ENCODE results near the gene MPI.

MPI gene

DNA sequence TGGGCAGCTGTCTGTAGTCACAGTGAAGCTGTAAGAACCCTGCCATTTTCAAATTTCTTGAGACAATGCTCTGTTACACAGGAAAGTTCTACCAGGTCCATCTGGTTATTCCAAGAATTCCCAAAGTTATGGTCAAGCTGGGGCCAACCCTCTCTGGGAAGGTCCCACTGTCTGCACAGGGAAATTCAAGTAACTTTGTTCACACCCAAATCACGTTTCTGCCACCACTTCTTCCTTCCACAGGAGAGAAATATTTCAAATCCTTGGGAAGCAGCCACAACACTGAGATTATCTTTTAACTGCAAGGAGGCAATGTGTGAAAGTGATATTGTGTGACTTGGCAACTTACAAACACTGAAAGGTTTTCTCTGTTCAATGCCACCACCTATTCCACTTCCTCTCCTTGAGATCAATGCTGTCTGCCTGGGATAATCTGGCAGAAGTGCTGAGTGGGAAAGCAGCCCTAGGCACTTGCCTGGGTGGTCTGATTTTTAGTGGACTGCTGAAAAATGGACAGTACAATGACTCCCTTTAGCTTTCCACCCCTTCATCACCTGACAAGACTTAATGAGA lies 22.3 kb upstream of the MPI start:
- Histone ChIP-seq H2BK120ac (ENCODE audit: low read depth, low read length) (no peak overlapping the region), H2BK5ac (ENCODE audit: low read length) (no peak overlapping the region), H3K79me1 (ENCODE audit: low read depth, low read length) (peaks cover 10% of the 10 kb centered on the region), H3K4me2 (ENCODE audit: insufficient read depth, low read length, poor library complexity, severe bottlenecking) (no peak overlapping the region), H3K4ac (ENCODE audit: low read length) (no peak overlapping the region), H3K27me3 (ENCODE audit: control insufficient read depth in 3 of 3, insufficient read depth in 3 of 3, low read depth in 1 of 3, low read length in 3 of 3) (no peaks in the 10 kb centered on the region), H2BK15ac (ENCODE audit: low read length) (no peak overlapping the region), H3K4me3 (ENCODE audit: low read length in 2 of 2) (no peak overlapping the region), H2AK5ac (ENCODE audit: low read depth, low read length) (no peak overlapping the region), H3K14ac (ENCODE audit: low read length) (no peak overlapping the region), H3K9me3 (replicated peaks in 1 of 2; ENCODE audit: control insufficient read depth in 2 of 2, insufficient read depth in 1 of 2, low read depth in 1 of 2, low read length in 2 of 2) (peaks cover 0 to 13% of the 10 kb centered on the region in 2 donors), H3K23ac (ENCODE audit: low read depth, low read length, poor library complexity) (no peak overlapping the region), H3K9ac (ENCODE audit: low read depth, low read length, poor library complexity) (no peak overlapping the region), H4K8ac (ENCODE audit: low read depth, low read length) (no peak overlapping the region), H3K18ac (ENCODE audit: low read length) (no peak overlapping the region), H2BK12ac (ENCODE audit: low read length) (no peak overlapping the region), H2AFZ (ENCODE audit: low read length) (no peak overlapping the region), H4K91ac (ENCODE audit: low read depth, low read length, poor library complexity) (no peak overlapping the region), H3K36me3 (replicated peaks in 1 of 2; ENCODE audit: control insufficient read depth in 2 of 2, insufficient read depth in 2 of 2, low read length in 2 of 2) (peaks cover 9 to 39% of the 10 kb centered on the region in 2 donors), H3K4me1 (ENCODE audit: control insufficient read depth in 2 of 2, insufficient read depth in 1 of 2, low read depth in 1 of 2, low read length in 2 of 2) (peaks cover 0 to 2% of the 10 kb centered on the region in 2 donors), H3K27ac (replicated peaks; ENCODE audit: low read length) (no peak overlapping the region)
- no peak for DNase-seq (ENCODE audit: low spot score)
- WGBS, 2 donors (ENCODE audit: extremely low coverage in 2 of 2, insufficient read length in 2 of 2, insufficient replicate concordance in 1 of 2) = no CpG with 5 or more reads among the region's 1 CpG

DNA sequence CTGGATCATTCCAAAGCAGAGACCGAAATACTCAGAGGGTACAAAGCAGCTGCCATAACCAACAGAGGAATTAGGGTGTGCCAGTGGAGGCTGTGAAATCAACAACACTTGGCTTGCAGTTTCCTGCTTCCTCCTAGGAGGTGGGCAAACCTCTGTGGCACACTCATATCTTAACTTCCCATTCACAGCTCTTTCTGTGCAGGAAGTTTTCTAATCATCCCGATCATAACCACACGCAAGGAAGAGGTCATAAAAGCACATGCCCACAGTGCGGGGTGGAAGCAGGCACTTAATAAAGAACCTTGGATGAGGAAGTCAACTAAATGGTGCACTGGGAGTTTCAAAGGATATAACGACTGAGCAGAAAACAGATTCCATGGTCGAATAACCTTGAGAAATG lies 21.8 kb upstream of the MPI start:
- H2BK5ac ChIP-seq (ENCODE audit: low read length) = no peak overlapping the region
- no peak overlapping the region for H4K8ac ChIP-seq (ENCODE audit: low read depth, low read length)
- no peak overlapping the region for H2BK120ac ChIP-seq (ENCODE audit: low read depth, low read length)
- H2BK12ac ChIP-seq (ENCODE audit: low read length) = no peak overlapping the region
- no peak overlapping the region for H3K18ac ChIP-seq (ENCODE audit: low read length)
- no peak overlapping the region for H2BK15ac ChIP-seq (ENCODE audit: low read length)
- H3K4me2 ChIP-seq (ENCODE audit: insufficient read depth, low read length, poor library complexity, severe bottlenecking) = no peak overlapping the region
- no peak overlapping the region for H2AK5ac ChIP-seq (ENCODE audit: low read depth, low read length)
- no peak overlapping the region for H3K4me3 ChIP-seq (ENCODE audit: low read length in 2 of 2)
- no peak overlapping the region for H3K9ac ChIP-seq (ENCODE audit: low read depth, low read length, poor library complexity)
- H3K9me3 ChIP-seq (replicated peaks in 1 of 2; ENCODE audit: control insufficient read depth in 2 of 2, insufficient read depth in 1 of 2, low read depth in 1 of 2, low read length in 2 of 2) = peaks cover 0 to 13% of the 10 kb centered on the region in 2 donors
- no peak for DNase-seq (ENCODE audit: low spot score)
- H3K4ac ChIP-seq (ENCODE audit: low read length) = no peak overlapping the region
- no CpG with 5 or more reads among the region's 6 CpGs for WGBS, 2 donors (ENCODE audit: extremely low coverage in 2 of 2, insufficient read length in 2 of 2, insufficient replicate concordance in 1 of 2)
- H3K79me1 ChIP-seq (ENCODE audit: low read depth, low read length) = peaks cover 10% of the 10 kb centered on the region
- H3K4me1 ChIP-seq (ENCODE audit: control insufficient read depth in 2 of 2, insufficient read depth in 1 of 2, low read depth in 1 of 2, low read length in 2 of 2) = peaks cover 0 to 2% of the 10 kb centered on the region in 2 donors
- no peak overlapping the region for H4K91ac ChIP-seq (ENCODE audit: low read depth, low read length, poor library complexity)
- H3K27ac ChIP-seq (replicated peaks; ENCODE audit: low read length) = no peak overlapping the region
- H3K14ac ChIP-seq (ENCODE audit: low read length) = no peak overlapping the region
- H2AFZ ChIP-seq (ENCODE audit: low read length) = no peak overlapping the region
- no peaks in the 10 kb centered on the region for H3K27me3 ChIP-seq (ENCODE audit: control insufficient read depth in 3 of 3, insufficient read depth in 3 of 3, low read depth in 1 of 3, low read length in 3 of 3)
- no peak overlapping the region for H3K23ac ChIP-seq (ENCODE audit: low read depth, low read length, poor library complexity)
- peaks cover 9 to 39% of the 10 kb centered on the region in 2 donors for H3K36me3 ChIP-seq (replicated peaks in 1 of 2; ENCODE audit: control insufficient read depth in 2 of 2, insufficient read depth in 2 of 2, low read length in 2 of 2)

DNA sequence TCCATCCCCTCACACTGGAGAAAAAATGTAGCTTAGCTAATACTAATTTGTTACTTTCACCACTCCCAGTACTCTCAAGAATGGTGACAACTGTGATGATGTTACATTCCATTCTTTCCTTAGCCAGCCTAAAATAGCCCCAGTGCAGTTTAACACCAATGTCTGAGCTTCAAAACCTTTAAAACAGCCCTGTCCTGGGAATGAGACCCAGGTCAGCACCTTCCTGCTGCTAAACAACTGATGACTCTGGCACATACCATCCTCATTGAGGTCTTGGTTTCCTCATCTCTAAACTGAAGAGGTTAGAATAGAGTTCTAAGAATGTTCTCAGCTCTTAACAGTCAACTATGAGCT lies 20.5 kb upstream of the MPI start:
- no peak overlapping the region for H4K8ac ChIP-seq (ENCODE audit: low read depth, low read length)
- no peak overlapping the region for H2BK15ac ChIP-seq (ENCODE audit: low read length)
- no peak overlapping the region for H3K4me3 ChIP-seq (ENCODE audit: low read length in 2 of 2)
- H2BK12ac ChIP-seq (ENCODE audit: low read length) = no peak overlapping the region
- H3K4ac ChIP-seq (ENCODE audit: low read length) = no peak overlapping the region
- H3K36me3 ChIP-seq (replicated peaks in 1 of 2; ENCODE audit: control insufficient read depth in 2 of 2, insufficient read depth in 2 of 2, low read length in 2 of 2) = peaks cover 8 to 36% of the 10 kb centered on the region in 2 donors
- peaks cover 3 to 4% of the 10 kb centered on the region in 2 donors for H3K4me1 ChIP-seq (ENCODE audit: control insufficient read depth in 2 of 2, insufficient read depth in 1 of 2, low read depth in 1 of 2, low read length in 2 of 2)
- H3K27me3 ChIP-seq (ENCODE audit: control insufficient read depth in 3 of 3, insufficient read depth in 3 of 3, low read depth in 1 of 3, low read length in 3 of 3) = no peaks in the 10 kb centered on the region
- no peak overlapping the region for H3K23ac ChIP-seq (ENCODE audit: low read depth, low read length, poor library complexity)
- no peak overlapping the region for H3K27ac ChIP-seq (replicated peaks; ENCODE audit: low read length)
- H3K9me3 ChIP-seq (replicated peaks in 1 of 2; ENCODE audit: control insufficient read depth in 2 of 2, insufficient read depth in 1 of 2, low read depth in 1 of 2, low read length in 2 of 2) = peaks cover 0 to 13% of the 10 kb centered on the region in 2 donors
- no peak overlapping the region for H4K91ac ChIP-seq (ENCODE audit: low read depth, low read length, poor library complexity)
- no peak overlapping the region for H3K18ac ChIP-seq (ENCODE audit: low read length)
- no peak overlapping the region for H2BK5ac ChIP-seq (ENCODE audit: low read length)
- H2AFZ ChIP-seq (ENCODE audit: low read length) = no peak overlapping the region
- peaks cover 10% of the 10 kb centered on the region for H3K79me1 ChIP-seq (ENCODE audit: low read depth, low read length)
- H3K14ac ChIP-seq (ENCODE audit: low read length) = no peak overlapping the region
- H2AK5ac ChIP-seq (ENCODE audit: low read depth, low read length) = no peak overlapping the region
- no peak for DNase-seq (ENCODE audit: low spot score)
- H2BK120ac ChIP-seq (ENCODE audit: low read depth, low read length) = no peak overlapping the region
- H3K4me2 ChIP-seq (ENCODE audit: insufficient read depth, low read length, poor library complexity, severe bottlenecking) = no peak overlapping the region
- H3K9ac ChIP-seq (ENCODE audit: low read depth, low read length, poor library complexity) = no peak overlapping the region

DNA sequence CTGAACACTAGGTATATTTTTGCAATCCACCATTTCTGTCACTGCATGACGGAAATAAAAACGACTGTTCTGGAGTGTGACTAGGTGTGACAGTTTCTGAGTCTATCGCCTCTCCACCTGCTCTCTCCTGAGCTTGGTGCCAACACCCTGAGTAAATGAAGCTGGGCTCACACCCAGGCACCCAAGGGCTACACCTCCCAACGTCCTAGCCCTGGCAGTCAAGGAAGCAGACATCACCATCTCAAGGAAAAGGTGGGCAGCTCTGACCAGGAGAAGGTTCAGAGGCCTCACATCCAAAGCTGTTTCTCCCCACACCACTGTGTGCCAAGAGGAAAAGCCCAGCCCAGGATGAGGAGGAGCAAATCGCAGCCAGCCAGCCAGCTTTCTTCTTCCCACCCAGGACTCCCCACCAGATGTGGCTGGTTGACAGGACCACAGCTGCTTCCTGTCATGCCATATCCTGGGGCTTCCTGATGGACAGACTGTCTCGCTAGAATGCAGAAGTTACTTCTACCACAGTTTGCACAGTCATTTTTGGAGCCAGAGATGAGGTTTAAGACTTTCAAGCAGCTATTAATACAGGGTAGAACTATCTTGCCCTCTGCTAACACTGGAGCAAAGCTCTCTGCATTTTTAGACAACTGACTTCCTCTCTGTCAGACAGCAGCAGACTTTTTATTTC lies 20.0 kb upstream of the MPI start:
- Histone ChIP-seq H2BK120ac (ENCODE audit: low read depth, low read length) (no peak overlapping the region), H3K27me3 (ENCODE audit: control insufficient read depth in 3 of 3, insufficient read depth in 3 of 3, low read depth in 1 of 3, low read length in 3 of 3) (no peaks in the 10 kb centered on the region), H3K23ac (ENCODE audit: low read depth, low read length, poor library complexity) (no peak overlapping the region), H3K14ac (ENCODE audit: low read length) (no peak overlapping the region), H3K4ac (ENCODE audit: low read length) (no peak overlapping the region), H3K36me3 (replicated peaks in 1 of 2; ENCODE audit: control insufficient read depth in 2 of 2, insufficient read depth in 2 of 2, low read length in 2 of 2) (peaks cover 7 to 36% of the 10 kb centered on the region in 2 donors), H3K4me2 (ENCODE audit: insufficient read depth, low read length, poor library complexity, severe bottlenecking) (no peak overlapping the region), H3K9me3 (replicated peaks in 1 of 2; ENCODE audit: control insufficient read depth in 2 of 2, insufficient read depth in 1 of 2, low read depth in 1 of 2, low read length in 2 of 2) (peaks cover 0 to 13% of the 10 kb centered on the region in 2 donors), H3K4me3 (ENCODE audit: low read length in 2 of 2) (peak overlapping the region in 1 of 2 donors; percentile 60), H3K9ac (ENCODE audit: low read depth, low read length, poor library complexity) (no peak overlapping the region), H3K27ac (replicated peaks; ENCODE audit: low read length) (no peak overlapping the region), H4K91ac (ENCODE audit: low read depth, low read length, poor library complexity) (no peak overlapping the region), H2AFZ (ENCODE audit: low read length) (no peak overlapping the region), H2AK5ac (ENCODE audit: low read depth, low read length) (no peak overlapping the region), H2BK15ac (ENCODE audit: low read length) (no peak overlapping the region), H4K8ac (ENCODE audit: low read depth, low read length) (no peak overlapping the region), H2BK5ac (ENCODE audit: low read length) (no peak overlapping the region), H3K4me1 (ENCODE audit: control insufficient read depth in 2 of 2, insufficient read depth in 1 of 2, low read depth in 1 of 2, low read length in 2 of 2) (peaks cover 3 to 4% of the 10 kb centered on the region in 2 donors), H3K18ac (ENCODE audit: low read length) (no peak overlapping the region), H2BK12ac (ENCODE audit: low read length) (no peak overlapping the region), H3K79me1 (ENCODE audit: low read depth, low read length) (peaks cover 8% of the 10 kb centered on the region)
- DNase-seq (ENCODE audit: low spot score) = no peak
- WGBS, 2 donors (ENCODE audit: extremely low coverage in 2 of 2, insufficient read length in 2 of 2, insufficient replicate concordance in 1 of 2) = no CpG with 5 or more reads among the region's 6 CpGs

All from neuronal stem cell (in vitro differentiated cells).